ENCODE measurements around the gene DIP2B.

The DIP2B gene

GRCh38 chr12:50618864-50619609 is 114.3 kb downstream of the DIP2B start:
- no peak for DNase-seq

GRCh38 chr12:50619610-50619958 is 114.8 kb downstream of the DIP2B start:
- DNase-seq = no peak

- DNase-seq = no peak
Measured at GRCh38 chr12:50620109-50620977, 115.6 kb downstream of the DIP2B start.

GRCh38 chr12:50620978-50621360 is 116.2 kb downstream of the DIP2B start:
- no peak for DNase-seq

GRCh38 chr12:50621399-50622300 is 116.9 kb downstream of the DIP2B start:
- DNase-seq = no peak

- DNase-seq = no peak
Measured at GRCh38 chr12:50625029-50625925, 120.5 kb downstream of the DIP2B start.

- no peak for DNase-seq
Measured at GRCh38 chr12:50626026-50626425, 121.2 kb downstream of the DIP2B start.

GRCh38 chr12:50627491-50627890 is 122.7 kb downstream of the DIP2B start:
- no peak for DNase-seq

GRCh38 chr12:50628394-50628793 is 123.6 kb downstream of the DIP2B start:
- no peak for DNase-seq

- no peak for DNase-seq
Measured at GRCh38 chr12:50633955-50634354, 129.2 kb downstream of the DIP2B start.

- no peak for DNase-seq
Measured at GRCh38 chr12:50634379-50634778, 129.6 kb downstream of the DIP2B start.

- no peak for DNase-seq
Measured at GRCh38 chr12:50635364-50635763, 130.6 kb downstream of the DIP2B start.

GRCh38 chr12:50635857-50636256 is 131.1 kb downstream of the DIP2B start:
- no peak for DNase-seq

GRCh38 chr12:50636505-50636904 is 131.7 kb downstream of the DIP2B start:
- DNase-seq = no peak

GRCh38 chr12:50637870-50638481 is 133.2 kb downstream of the DIP2B start:
- DNase-seq = no peak

- no peak for DNase-seq
Measured at GRCh38 chr12:50638482-50638880, 133.7 kb downstream of the DIP2B start.

GRCh38 chr12:50639721-50640120 is 134.9 kb downstream of the DIP2B start:
- DNase-seq = no peak

- no peak for DNase-seq
Measured at GRCh38 chr12:50640321-50640939, 135.6 kb downstream of the DIP2B start.

- no peak for DNase-seq
Measured at GRCh38 chr12:50641566-50641965, 136.8 kb downstream of the DIP2B start.

- DNase-seq = no peak
Measured at GRCh38 chr12:50642035-50642451, 137.3 kb downstream of the DIP2B start.

GRCh38 chr12:50642761-50643160 is 138.0 kb downstream of the DIP2B start:
- no peak for DNase-seq
